HL-60 (cell line): ENCODE data around the gene TRAF7.

Source experiments
- DNase-seq, 2 experiments: peaks; one replicate each; pipeline ENCODE4 v3.0.0-alpha.2; 2010 to 2020; ENCODE audit warnings: low read depth in 1 of 2, low spot score in 1 of 2
- H3K27ac ChIP-seq: fragments of 250-450 bp; sonication (Bioruptor Pico); replicated peaks from 2 replicates; pipeline ENCODE4 v1.5.1; 2020; ENCODE audit warnings: mild to moderate bottlenecking, moderate library complexity
- H3K27me3 ChIP-seq: fragments of 250-450 bp; sonication (Bioruptor Pico); 2 replicates; pipeline ENCODE4 v1.5.1; 2021; ENCODE audit warnings: mild to moderate bottlenecking, moderate library complexity; ENCODE audit not compliant: insufficient read depth, poor library complexity, severe bottlenecking
- H3K4me3 ChIP-seq: replicated peaks from 2 replicates; pipeline ENCODE4 v1.5.1; 2011; ENCODE audit warnings: mild to moderate bottlenecking, control low read depth, low read length; ENCODE audit not compliant: insufficient read depth
- GABPA ChIP-seq: IDR thresholded peaks from 2 replicates; pipeline ENCODE4 v1.6.1; 2012; ENCODE audit warnings: low read depth
- POLR2AphosphoS5 ChIP-seq: IDR thresholded peaks from 2 replicates; pipeline ENCODE4 v1.6.1; 2012; ENCODE audit warnings: low read depth
- REST ChIP-seq: IDR thresholded peaks from 2 replicates; pipeline ENCODE4 v1.6.1; 2012; ENCODE audit warnings: low read depth; ENCODE audit not compliant: insufficient replicate concordance
- SPI1 ChIP-seq: IDR thresholded peaks from 2 replicates; pipeline ENCODE4 v1.6.1; 2012; ENCODE audit warnings: low read depth, mild to moderate bottlenecking, borderline replicate concordance
- TF ChIP-seq, protein P1 (sequence below): IDR thresholded peaks from one replicate; pipeline ENCODE4 v1.5.1; 2011; ENCODE audit warnings: low read length, control low read depth, inconsistent platforms; ENCODE audit not compliant: insufficient read depth

The TRAF7 gene

DNA sequence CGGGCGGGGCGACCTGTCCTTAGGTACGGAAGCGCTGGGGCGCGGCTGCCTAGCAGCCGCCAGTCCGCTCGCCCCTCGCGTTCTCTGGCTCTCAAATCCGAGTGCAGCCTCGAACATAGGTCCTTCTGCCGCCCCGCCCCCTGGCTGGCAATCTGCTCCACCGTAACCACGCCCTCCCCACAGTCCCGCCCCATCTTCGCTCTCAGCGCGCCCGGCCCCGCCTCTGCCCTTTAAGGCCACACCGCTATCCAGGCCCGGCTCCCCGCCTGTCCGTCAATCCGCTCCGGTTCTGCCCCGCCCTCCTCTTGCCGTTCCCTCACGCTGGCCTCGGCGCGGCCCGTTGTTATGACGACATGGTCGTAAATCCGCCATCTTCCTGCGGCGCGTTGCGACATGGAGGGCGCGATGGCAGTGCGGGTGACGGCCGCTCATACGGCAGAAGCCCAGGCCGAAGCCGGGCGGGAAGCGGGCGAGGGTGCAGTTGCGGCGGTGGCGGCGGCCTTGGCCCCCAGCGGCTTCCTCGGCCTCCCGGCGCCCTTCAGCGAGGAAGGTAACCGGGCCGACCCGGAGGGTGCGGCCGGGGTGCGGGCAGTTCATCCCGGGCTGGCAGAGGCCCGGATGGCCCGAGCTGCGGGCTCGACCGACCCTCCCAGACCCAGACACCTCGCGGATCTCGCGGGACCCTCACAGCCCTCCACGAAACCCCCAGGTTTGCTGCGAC, 67.8 kb downstream of the TRAF7 start, which contains the start of gene E4F1:
Gene E4F1 (plus strand): TSS at position 371 of the 721 bp plus-strand sequence. CDS start 23 bp downstream, at position 394.
- Histone ChIP-seq H3K27ac (peak within 1 kb of the TSS; percentile 80), H3K27me3 (no peaks in the 10 kb centered on the region), H3K4me3 (peak within 1 kb of the TSS; percentile 76)
- DNase-seq, result peak; percentile 100
- peak; percentile 85 for TF ChIP-seq POLR2AphosphoS5
- TF ChIP-seq REST, result peak; percentile 14
- TF ChIP-seq, protein P1, sequence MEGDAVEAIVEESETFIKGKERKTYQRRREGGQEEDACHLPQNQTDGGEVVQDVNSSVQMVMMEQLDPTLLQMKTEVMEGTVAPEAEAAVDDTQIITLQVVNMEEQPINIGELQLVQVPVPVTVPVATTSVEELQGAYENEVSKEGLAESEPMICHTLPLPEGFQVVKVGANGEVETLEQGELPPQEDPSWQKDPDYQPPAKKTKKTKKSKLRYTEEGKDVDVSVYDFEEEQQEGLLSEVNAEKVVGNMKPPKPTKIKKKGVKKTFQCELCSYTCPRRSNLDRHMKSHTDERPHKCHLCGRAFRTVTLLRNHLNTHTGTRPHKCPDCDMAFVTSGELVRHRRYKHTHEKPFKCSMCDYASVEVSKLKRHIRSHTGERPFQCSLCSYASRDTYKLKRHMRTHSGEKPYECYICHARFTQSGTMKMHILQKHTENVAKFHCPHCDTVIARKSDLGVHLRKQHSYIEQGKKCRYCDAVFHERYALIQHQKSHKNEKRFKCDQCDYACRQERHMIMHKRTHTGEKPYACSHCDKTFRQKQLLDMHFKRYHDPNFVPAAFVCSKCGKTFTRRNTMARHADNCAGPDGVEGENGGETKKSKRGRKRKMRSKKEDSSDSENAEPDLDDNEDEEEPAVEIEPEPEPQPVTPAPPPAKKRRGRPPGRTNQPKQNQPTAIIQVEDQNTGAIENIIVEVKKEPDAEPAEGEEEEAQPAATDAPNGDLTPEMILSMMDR, result no peak
- TF ChIP-seq GABPA, result no peak

GRCh38 chr16:2223942-2224486, 68.4 kb downstream of the TRAF7 start:
- DNase-seq, result peak; percentile 49 to 65
- Histone ChIP-seq H3K27ac (peak overlapping the region; percentile 80), H3K4me3 (peak overlapping the region; percentile 76), H3K27me3 (no peaks in the 10 kb centered on the region)
- TF ChIP-seq REST (no peak), SPI1 (no peak)

GRCh38 chr16:2226245-2226793, 70.7 kb downstream of the TRAF7 start:
- Histone ChIP-seq H3K4me3 (no peak overlapping the region), H3K27ac (no peak overlapping the region), H3K27me3 (no peaks in the 10 kb centered on the region)
- TF ChIP-seq SPI1 (no peak), REST (no peak), GABPA (no peak), POLR2AphosphoS5 (no peak)
- TF ChIP-seq, protein P1, result no peak
- no peak for DNase-seq
